Liver (tissue), 9 donors: ENCODE measurements around the gene DNAAF5. TPM values are rescaled to one million over a fixed set of nuclear protein-coding genes. Genes with fewer than 3 reads are reported as not detected.
"Not testable (repeated sequence)": the region's sequence is repeated elsewhere in the genome, so short reads cannot be mapped to it uniquely, and the experiment has no call there.

Experiments used
- DNase-seq: peaks from one replicate; pipeline ENCODE4 v3.0.0-alpha.2; 2017; ENCODE audit warnings: low spot score
- H3K27ac ChIP-seq, 2 donors: one replicate each; pipeline ENCODE4 v1.7.0; 2013; ENCODE audit warnings: inconsistent platforms in 2 of 2, low read length in 2 of 2, control low read depth in 1 of 2, low read depth in 1 of 2, mild to moderate bottlenecking in 1 of 2
- H3K27me3 ChIP-seq, 4 donors: one replicate each; pipeline versions ENCODE4 v1.6.1 to v1.7.0; 2013; ENCODE audit warnings: low read length in 3 of 4, inconsistent platforms in 1 of 4, mild to moderate bottlenecking in 1 of 4, moderate library complexity in 1 of 4; ENCODE audit not compliant: control insufficient read depth in 4 of 4, insufficient read depth in 4 of 4
- H3K36me3 ChIP-seq, 4 donors: one replicate each; pipeline versions ENCODE4 v1.6.1 to v1.7.0; 2013; ENCODE audit warnings: low read length in 3 of 4, mild to moderate bottlenecking in 3 of 4, low read depth in 1 of 4, moderate library complexity in 1 of 4; ENCODE audit not compliant: control insufficient read depth in 4 of 4, insufficient read depth in 3 of 4
- H3K4me1 ChIP-seq, 4 donors: one replicate each; pipeline versions ENCODE4 v1.6.1 to v1.7.0; 2013; ENCODE audit warnings: low read length in 3 of 4, mild to moderate bottlenecking in 3 of 4, moderate library complexity in 1 of 4; ENCODE audit not compliant: control insufficient read depth in 4 of 4, insufficient read depth in 4 of 4
- H3K4me3 ChIP-seq, 3 donors: one replicate each; pipeline versions ENCODE4 v1.6.1 to v1.7.0; 2013; ENCODE audit warnings: low read length in 3 of 3, control low read depth in 1 of 3, low read depth in 1 of 3, mild to moderate bottlenecking in 1 of 3
- H3K9ac ChIP-seq, 2 donors: one replicate each; pipeline ENCODE4 v1.7.0; 2013; ENCODE audit warnings: low read length in 2 of 2, mild to moderate bottlenecking in 2 of 2, moderate library complexity in 2 of 2, control low read depth in 1 of 2, low read depth in 1 of 2
- H3K9me3 ChIP-seq, 4 donors: one replicate each; pipeline versions ENCODE4 v1.6.1 to v1.7.0; 2013; ENCODE audit warnings: low read length in 3 of 4; ENCODE audit not compliant: control insufficient read depth in 4 of 4
- EGR1 ChIP-seq, 2 donors: IDR thresholded peaks; 2 replicates each; pipeline ENCODE4 v1.6.1; 2016 to 2018; ENCODE audit warnings: antibody characterized with exemption in 2 of 2, low read depth in 2 of 2
- FOXA1 ChIP-seq: IDR thresholded peaks from 2 replicates; pipeline ENCODE4 v1.6.1; 2016; ENCODE audit warnings: antibody characterized with exemption
- FOXA2 ChIP-seq: IDR thresholded peaks from 2 replicates; pipeline ENCODE4 v1.6.1; 2016; ENCODE audit warnings: antibody characterized with exemption
- GABPA ChIP-seq, 2 donors: IDR thresholded peaks in 1 of 2; conservative IDR thresholded peaks in 1 of 2; 2 replicates each; pipeline ENCODE4 v1.6.1; 2016; ENCODE audit warnings: antibody characterized with exemption in 2 of 2, mild to moderate bottlenecking in 1 of 2, moderate library complexity in 1 of 2
- HNF4A ChIP-seq, 2 donors: conservative IDR thresholded peaks; 2 replicates each; pipeline ENCODE4 v1.6.1; 2016; ENCODE audit warnings: antibody characterized with exemption in 2 of 2, mild to moderate bottlenecking in 2 of 2
- HNF4G ChIP-seq: IDR thresholded peaks from 2 replicates; pipeline ENCODE4 v1.6.1; 2016; ENCODE audit warnings: antibody characterized with exemption
- JUND ChIP-seq, 2 donors: IDR thresholded peaks; 2 replicates each; pipeline ENCODE4 v1.6.1; 2016; ENCODE audit warnings: antibody characterized with exemption in 2 of 2
- NR2F2 ChIP-seq: IDR thresholded peaks from 2 replicates; pipeline ENCODE4 v1.6.1; 2016; ENCODE audit warnings: antibody characterized with exemption
- RAD21 ChIP-seq, 2 donors: IDR thresholded peaks; 2 replicates each; pipeline ENCODE4 v1.6.1; 2016; ENCODE audit warnings: antibody characterized with exemption in 2 of 2, mild to moderate bottlenecking in 2 of 2
- RXRA ChIP-seq, 2 donors: IDR thresholded peaks; 2 replicates each; pipeline ENCODE4 v1.6.1; 2017 to 2018; ENCODE audit warnings: antibody characterized with exemption in 2 of 2, mild to moderate bottlenecking in 1 of 2
- TAF1 ChIP-seq: conservative IDR thresholded peaks from 2 replicates; pipeline ENCODE4 v1.6.1; 2016; ENCODE audit warnings: antibody characterized with exemption, mild to moderate bottlenecking
- WGBS: extraction: QIAGEN DNeasy Blood & Tissue Kit; methylation state at CpG from one replicate; pipeline ENCODE4 v1.1.7; 2013; 5-methylcytosine and 5-hydroxymethylcytosine counted together
- polyA plus RNA-seq, 2 donors: library from polyadenylated mRNA; stranded (reverse) in 1 of 2; unstranded in 1 of 2; fragments of 200-250 nt in 1 of 2; fragments of >200 nt in 1 of 2; fragmentation: Nextera tagmentation in 1 of 2; extraction: Ambion mirVana in 1 of 2; gene quantifications; one replicate each; pipeline versions ENCODE4 v1.2.1 to v1.2.3, GENCODE V29; 2013 to 2015
- total RNA-seq, 2 donors: library from RNA; depleted of rRNA; stranded (reverse); fragments of >200 nt; gene quantifications; one replicate each; pipeline ENCODE4 v1.2.3, GENCODE V29; 2014
- TF ChIP-seq, protein P1 (sequence below): fragments of 150-350 bp; IDR thresholded peaks from 2 replicates; pipeline ENCODE4 v1.5.1; 2017; ENCODE audit warnings: improper control_type of control experiment, low read depth, low read length; ENCODE audit not compliant: missing input control
- TF ChIP-seq, protein P2 (sequence below): IDR thresholded peaks from 2 replicates; pipeline ENCODE4 v1.6.1; 2016; ENCODE audit warnings: antibody characterized with exemption
- TF ChIP-seq, protein P3 (sequence below): IDR thresholded peaks from 2 replicates; pipeline ENCODE4 v1.6.1; 2016; ENCODE audit warnings: antibody characterized with exemption
- donor health status: healthy.
- donor health status: healthy.
- donor health status: healthy.
- donor health status: healthy.
- donor health status: healthy.

DNAAF5 gene
- total and polyA plus RNA-seq, 4 donors = 3.1 to 11.1 (median 9.5) TPM

DNA sequence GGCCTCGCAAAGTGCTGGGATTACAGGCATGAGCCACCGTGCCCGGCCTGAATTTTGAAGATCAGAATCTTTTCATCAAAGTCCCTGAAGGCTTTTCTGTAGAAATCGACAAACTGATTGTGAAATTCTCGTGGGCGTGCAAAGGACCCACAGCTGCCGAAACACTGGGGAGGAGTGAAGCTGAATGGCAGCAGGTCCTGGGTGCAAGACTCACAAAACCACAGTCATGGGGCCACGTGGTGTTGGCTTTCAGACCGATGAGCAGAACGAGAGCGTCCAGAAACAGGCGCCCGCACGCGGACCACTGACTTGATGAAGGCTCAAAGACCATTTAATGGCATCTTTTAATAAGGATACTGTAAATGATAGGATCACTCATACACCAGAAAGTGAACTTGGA lies 25.3 kb downstream of the DNAAF5 start:
- H3K9ac ChIP-seq = no peak overlapping the region
- peaks cover 4 to 26% (median 15%) of the 10 kb centered on the region in 4 donors for H3K36me3 ChIP-seq
- no peaks in the 10 kb centered on the region for H3K9me3 ChIP-seq
- no peak for TF ChIP-seq NR2F2
- TF ChIP-seq RAD21 (IDR thresholded peaks at IDR 0.05) = no peak
- TF ChIP-seq HNF4G = no peak
- TF ChIP-seq, protein P1, sequence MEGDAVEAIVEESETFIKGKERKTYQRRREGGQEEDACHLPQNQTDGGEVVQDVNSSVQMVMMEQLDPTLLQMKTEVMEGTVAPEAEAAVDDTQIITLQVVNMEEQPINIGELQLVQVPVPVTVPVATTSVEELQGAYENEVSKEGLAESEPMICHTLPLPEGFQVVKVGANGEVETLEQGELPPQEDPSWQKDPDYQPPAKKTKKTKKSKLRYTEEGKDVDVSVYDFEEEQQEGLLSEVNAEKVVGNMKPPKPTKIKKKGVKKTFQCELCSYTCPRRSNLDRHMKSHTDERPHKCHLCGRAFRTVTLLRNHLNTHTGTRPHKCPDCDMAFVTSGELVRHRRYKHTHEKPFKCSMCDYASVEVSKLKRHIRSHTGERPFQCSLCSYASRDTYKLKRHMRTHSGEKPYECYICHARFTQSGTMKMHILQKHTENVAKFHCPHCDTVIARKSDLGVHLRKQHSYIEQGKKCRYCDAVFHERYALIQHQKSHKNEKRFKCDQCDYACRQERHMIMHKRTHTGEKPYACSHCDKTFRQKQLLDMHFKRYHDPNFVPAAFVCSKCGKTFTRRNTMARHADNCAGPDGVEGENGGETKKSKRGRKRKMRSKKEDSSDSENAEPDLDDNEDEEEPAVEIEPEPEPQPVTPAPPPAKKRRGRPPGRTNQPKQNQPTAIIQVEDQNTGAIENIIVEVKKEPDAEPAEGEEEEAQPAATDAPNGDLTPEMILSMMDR = no peak
- no peak for TF ChIP-seq FOXA1
- no peak for TF ChIP-seq TAF1
- TF ChIP-seq, protein P2, sequence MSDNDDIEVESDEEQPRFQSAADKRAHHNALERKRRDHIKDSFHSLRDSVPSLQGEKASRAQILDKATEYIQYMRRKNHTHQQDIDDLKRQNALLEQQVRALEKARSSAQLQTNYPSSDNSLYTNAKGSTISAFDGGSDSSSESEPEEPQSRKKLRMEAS = no peak
- no peak for TF ChIP-seq FOXA2
- TF ChIP-seq EGR1 (IDR thresholded peaks at IDR 0.05; ENCODE audit: low read depth in 2 of 2) = no peak
- TF ChIP-seq HNF4A (conservative IDR thresholded peaks at IDR 0.05) = no peak
- no peak for TF ChIP-seq RXRA (IDR thresholded peaks at IDR 0.05)
- TF ChIP-seq, protein P3, sequence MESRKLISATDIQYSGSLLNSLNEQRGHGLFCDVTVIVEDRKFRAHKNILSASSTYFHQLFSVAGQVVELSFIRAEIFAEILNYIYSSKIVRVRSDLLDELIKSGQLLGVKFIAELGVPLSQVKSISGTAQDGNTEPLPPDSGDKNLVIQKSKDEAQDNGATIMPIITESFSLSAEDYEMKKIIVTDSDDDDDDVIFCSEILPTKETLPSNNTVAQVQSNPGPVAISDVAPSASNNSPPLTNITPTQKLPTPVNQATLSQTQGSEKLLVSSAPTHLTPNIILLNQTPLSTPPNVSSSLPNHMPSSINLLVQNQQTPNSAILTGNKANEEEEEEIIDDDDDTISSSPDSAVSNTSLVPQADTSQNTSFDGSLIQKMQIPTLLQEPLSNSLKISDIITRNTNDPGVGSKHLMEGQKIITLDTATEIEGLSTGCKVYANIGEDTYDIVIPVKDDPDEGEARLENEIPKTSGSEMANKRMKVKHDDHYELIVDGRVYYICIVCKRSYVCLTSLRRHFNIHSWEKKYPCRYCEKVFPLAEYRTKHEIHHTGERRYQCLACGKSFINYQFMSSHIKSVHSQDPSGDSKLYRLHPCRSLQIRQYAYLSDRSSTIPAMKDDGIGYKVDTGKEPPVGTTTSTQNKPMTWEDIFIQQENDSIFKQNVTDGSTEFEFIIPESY = no peak
- TF ChIP-seq JUND (IDR thresholded peaks at IDR 0.05) = no peak
- TF ChIP-seq GABPA (IDR thresholded peaks at IDR 0.05 in 1 of 2, conservative IDR thresholded peaks at IDR 0.05 in 1 of 2) = no peak
- no peak for DNase-seq
- no peaks in the 10 kb centered on the region for H3K4me1 ChIP-seq
- no peak overlapping the region for H3K27ac ChIP-seq
- 90% methylated on average over 15 of the region's 15 CpGs for WGBS
- H3K4me3 ChIP-seq = no peak overlapping the region
- no peaks in the 10 kb centered on the region for H3K27me3 ChIP-seq

DNA sequence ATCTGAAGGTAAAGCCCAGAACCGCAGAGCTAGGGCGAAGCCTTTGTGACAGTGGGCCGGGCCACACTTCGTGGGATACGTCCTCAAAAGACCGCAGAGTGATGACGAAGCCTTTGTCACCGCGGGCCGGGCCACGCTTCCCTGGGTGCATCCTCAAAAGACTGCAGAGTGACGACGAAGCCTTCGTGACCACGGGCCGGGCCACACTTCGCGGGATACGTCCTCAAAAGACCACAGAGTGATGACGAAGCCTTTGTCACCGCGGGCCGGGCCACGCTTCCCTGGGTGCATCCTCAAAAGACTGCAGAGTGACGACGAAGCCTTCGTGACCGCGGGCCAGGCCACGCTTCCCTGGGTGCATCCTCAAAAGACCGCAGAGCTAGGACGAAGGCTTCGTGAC lies 25.8 kb downstream of the DNAAF5 start:
- H3K9me3 ChIP-seq, H3K4me1 ChIP-seq, H3K4me3 ChIP-seq, H3K9ac ChIP-seq, H3K27me3 ChIP-seq, H3K27ac ChIP-seq, DNase-seq: not testable (repeated sequence)
- WGBS = 94% methylated on average over 33 of the region's 33 CpGs
- peaks cover 4 to 30% (median 17%) of the 10 kb centered on the region in 4 donors for H3K36me3 ChIP-seq

DNA sequence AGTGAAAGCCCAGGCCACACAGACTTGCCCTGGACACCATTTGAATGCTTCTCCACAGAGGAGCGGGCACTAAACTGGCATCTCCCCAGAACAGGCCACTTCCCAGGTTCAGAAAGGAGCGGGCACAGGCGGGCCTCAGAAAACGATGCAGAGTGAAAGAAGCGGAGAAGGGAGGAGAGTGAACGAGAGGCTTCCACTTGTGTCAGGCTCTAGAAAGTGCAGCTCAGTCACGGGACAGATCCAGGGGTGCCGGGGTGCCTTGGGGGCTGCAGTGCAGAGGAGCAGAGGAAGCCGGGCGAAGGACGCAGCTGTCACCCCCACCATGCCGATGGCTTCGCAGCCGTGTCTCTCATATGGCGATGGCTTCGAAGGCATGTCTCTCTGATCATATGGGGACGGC lies 26.7 kb downstream of the DNAAF5 start:
- Histone ChIP-seq H3K9me3 (no peaks in the 10 kb centered on the region), H3K36me3 (peaks cover 7 to 40% (median 22%) of the 10 kb centered on the region in 4 donors), H3K4me1 (no peaks in the 10 kb centered on the region), H3K27ac (no peak overlapping the region), H3K9ac (no peak overlapping the region), H3K4me3 (no peak overlapping the region), H3K27me3 (no peaks in the 10 kb centered on the region)
- DNase-seq = no peak
- TF ChIP-seq HNF4G = no peak
- 97% methylated on average over 17 of the region's 17 CpGs for WGBS
